ENCODE measurements around the gene FAM227A. TPM values are rescaled to one million over a fixed set of nuclear protein-coding genes. Genes with fewer than 3 reads are reported as not detected.

FAM227A gene
- total and polyA plus RNA-seq, 2 of the 13 experiments (the other 11 are each of a cell fraction or from before 2014, with no cell fraction given) = 1.0 to 1.5 TPM

DNA sequence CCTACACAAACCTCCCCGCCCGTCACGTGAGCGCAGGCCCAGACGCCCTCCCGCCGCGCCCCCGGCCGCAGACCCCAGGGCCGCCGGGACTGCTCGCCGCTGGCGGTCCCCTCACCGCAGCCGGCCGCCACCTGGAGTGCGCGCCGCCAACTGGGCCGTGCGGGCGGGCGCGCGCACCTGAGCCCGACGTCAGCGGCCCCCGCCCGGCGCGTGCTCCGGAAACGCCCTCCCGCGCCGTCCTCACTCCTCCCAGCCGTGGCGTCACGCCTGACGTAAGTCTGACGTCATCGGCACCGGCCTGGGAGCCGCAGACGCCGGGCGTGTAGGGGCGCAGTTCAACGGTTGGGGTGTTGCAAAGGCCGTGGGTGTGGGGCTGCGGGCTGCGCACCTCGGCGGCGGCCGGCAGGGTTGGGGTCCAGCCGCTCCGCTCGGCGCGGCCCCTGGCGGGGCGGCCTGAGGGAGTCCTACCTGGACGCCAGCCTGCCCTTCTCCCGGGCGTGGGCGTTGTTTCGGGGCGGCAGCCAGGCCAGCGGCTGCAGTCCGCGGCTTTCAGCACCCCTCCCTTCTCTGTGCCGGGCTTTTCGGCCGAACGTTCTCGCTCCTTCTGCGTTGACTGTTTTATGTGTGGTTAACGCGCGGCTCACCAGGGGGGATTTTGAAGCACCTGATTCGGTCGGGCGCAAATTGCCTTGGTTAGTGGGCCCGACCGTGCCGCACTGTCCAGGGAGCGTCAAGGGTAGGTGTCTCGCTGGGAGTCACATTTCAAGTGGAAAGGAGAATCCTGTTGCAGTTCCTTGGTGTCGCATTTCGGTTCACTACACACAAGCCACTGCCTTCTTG lies 44.8 kb upstream of the FAM227A start, which contains the start of gene JOSD1 (continued):
- TF ChIP-seq MYNN (CRISPR knock-in tag; IDR thresholded peaks at IDR 0.05; ENCODE audit: low read depth) = no peak
- TF ChIP-seq ZSCAN12 (CRISPR knock-in tag; IDR thresholded peaks at IDR 0.05) = no peak; the same call in 1 of the 2 replicates
- TF ChIP-seq HOXA3 (CRISPR knock-in tag; IDR thresholded peaks at IDR 0.05) = peak; percentile 100
- TF ChIP-seq, protein P1, sequence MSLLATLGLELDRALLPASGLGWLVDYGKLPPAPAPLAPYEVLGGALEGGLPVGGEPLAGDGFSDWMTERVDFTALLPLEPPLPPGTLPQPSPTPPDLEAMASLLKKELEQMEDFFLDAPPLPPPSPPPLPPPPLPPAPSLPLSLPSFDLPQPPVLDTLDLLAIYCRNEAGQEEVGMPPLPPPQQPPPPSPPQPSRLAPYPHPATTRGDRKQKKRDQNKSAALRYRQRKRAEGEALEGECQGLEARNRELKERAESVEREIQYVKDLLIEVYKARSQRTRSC (CRISPR knock-in tag; IDR thresholded peaks at IDR 0.05; ENCODE audit: low read depth) = no peak
- TF ChIP-seq, protein P2, sequence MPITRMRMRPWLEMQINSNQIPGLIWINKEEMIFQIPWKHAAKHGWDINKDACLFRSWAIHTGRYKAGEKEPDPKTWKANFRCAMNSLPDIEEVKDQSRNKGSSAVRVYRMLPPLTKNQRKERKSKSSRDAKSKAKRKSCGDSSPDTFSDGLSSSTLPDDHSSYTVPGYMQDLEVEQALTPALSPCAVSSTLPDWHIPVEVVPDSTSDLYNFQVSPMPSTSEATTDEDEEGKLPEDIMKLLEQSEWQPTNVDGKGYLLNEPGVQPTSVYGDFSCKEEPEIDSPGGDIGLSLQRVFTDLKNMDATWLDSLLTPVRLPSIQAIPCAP (CRISPR knock-in tag; IDR thresholded peaks at IDR 0.05; ENCODE audit: low read depth) = no peak
- TF ChIP-seq ZNF329 (CRISPR knock-in tag; IDR thresholded peaks at IDR 0.05; ENCODE audit: low read depth) = peak; percentile 92
- peak; percentile 77; the same call in 1 of the 2 replicates for TF ChIP-seq ZNF430 (CRISPR knock-in tag; IDR thresholded peaks at IDR 0.05)
- TF ChIP-seq SETDB1 (CRISPR knock-in tag; IDR thresholded peaks at IDR 0.05; ENCODE audit: borderline replicate concordance) = no peak
- TF ChIP-seq ZNF614 (CRISPR knock-in tag; IDR thresholded peaks at IDR 0.05; ENCODE audit: borderline replicate concordance) = peak; percentile 49; the same call in 1 of the 2 replicates
- no peak for TF ChIP-seq SCMH1 (CRISPR knock-in tag; IDR thresholded peaks at IDR 0.05; ENCODE audit: borderline replicate concordance)
- TF ChIP-seq ATF1 (CRISPR knock-in tag; IDR thresholded peaks at IDR 0.05) = peak; percentile 89
- TF ChIP-seq, protein P3, sequence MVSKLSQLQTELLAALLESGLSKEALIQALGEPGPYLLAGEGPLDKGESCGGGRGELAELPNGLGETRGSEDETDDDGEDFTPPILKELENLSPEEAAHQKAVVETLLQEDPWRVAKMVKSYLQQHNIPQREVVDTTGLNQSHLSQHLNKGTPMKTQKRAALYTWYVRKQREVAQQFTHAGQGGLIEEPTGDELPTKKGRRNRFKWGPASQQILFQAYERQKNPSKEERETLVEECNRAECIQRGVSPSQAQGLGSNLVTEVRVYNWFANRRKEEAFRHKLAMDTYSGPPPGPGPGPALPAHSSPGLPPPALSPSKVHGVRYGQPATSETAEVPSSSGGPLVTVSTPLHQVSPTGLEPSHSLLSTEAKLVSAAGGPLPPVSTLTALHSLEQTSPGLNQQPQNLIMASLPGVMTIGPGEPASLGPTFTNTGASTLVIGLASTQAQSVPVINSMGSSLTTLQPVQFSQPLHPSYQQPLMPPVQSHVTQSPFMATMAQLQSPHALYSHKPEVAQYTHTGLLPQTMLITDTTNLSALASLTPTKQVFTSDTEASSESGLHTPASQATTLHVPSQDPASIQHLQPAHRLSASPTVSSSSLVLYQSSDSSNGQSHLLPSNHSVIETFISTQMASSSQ (IDR thresholded peaks at IDR 0.05; ENCODE audit: low read depth) = no peak
- TF ChIP-seq, protein P3 (CRISPR knock-in tag; IDR thresholded peaks at IDR 0.05; ENCODE audit: borderline replicate concordance) = peak; percentile 28; the same call in 1 of the 2 replicates
- TF ChIP-seq, protein P4, sequence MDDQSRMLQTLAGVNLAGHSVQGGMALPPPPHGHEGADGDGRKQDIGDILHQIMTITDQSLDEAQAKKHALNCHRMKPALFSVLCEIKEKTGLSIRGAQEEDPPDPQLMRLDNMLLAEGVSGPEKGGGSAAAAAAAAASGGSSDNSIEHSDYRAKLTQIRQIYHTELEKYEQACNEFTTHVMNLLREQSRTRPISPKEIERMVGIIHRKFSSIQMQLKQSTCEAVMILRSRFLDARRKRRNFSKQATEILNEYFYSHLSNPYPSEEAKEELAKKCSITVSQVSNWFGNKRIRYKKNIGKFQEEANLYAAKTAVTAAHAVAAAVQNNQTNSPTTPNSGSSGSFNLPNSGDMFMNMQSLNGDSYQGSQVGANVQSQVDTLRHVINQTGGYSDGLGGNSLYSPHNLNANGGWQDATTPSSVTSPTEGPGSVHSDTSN (CRISPR knock-in tag; IDR thresholded peaks at IDR 0.05; ENCODE audit: borderline replicate concordance) = no peak
- TF ChIP-seq ZSCAN25 (CRISPR knock-in tag; IDR thresholded peaks at IDR 0.05) = peak; percentile 80; the same call in 1 of the 2 replicates
- TF ChIP-seq ZNF7 (CRISPR knock-in tag; IDR thresholded peaks at IDR 0.05) = no peak
- TF ChIP-seq SRSF4 (IDR thresholded peaks at IDR 0.05; ENCODE audit: low read depth, low read length, poor library complexity, severe bottlenecking) = no peak
- TF ChIP-seq ZBTB7B (CRISPR knock-in tag; IDR thresholded peaks at IDR 0.05) = no peak
- TF ChIP-seq, protein P5, sequence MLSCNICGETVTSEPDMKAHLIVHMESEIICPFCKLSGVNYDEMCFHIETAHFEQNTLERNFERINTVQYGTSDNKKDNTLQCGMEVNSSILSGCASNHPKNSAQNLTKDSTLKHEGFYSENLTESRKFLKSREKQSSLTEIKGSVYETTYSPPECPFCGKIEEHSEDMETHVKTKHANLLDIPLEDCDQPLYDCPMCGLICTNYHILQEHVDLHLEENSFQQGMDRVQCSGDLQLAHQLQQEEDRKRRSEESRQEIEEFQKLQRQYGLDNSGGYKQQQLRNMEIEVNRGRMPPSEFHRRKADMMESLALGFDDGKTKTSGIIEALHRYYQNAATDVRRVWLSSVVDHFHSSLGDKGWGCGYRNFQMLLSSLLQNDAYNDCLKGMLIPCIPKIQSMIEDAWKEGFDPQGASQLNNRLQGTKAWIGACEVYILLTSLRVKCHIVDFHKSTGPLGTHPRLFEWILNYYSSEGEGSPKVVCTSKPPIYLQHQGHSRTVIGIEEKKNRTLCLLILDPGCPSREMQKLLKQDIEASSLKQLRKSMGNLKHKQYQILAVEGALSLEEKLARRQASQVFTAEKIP (CRISPR knock-in tag; IDR thresholded peaks at IDR 0.05; ENCODE audit: borderline replicate concordance) = no peak
- TF ChIP-seq U2AF1 (optimal IDR thresholded peaks at IDR 0.05; ENCODE audit: low read depth, low read length) = no peak
- peak; percentile 23 for TF ChIP-seq XRCC5 (optimal IDR thresholded peaks at IDR 0.05; ENCODE audit: low read length)

Data from HepG2 (cell line).